GM18951 (cell line): ENCODE data around the gene BPIFA1.

ENCODE experiments used
- POLR2A ChIP-seq: IDR thresholded peaks from 4 replicates; pipeline ENCODE4 v1.6.1; 2011; ENCODE audit warnings: mild to moderate bottlenecking; ENCODE audit not compliant: insufficient read length, insufficient read depth; ENCODE audit errors: extremely low read depth
- in situ Hi-C: fragments of 300-500 bp; cut with MboI; formaldehyde crosslinking; loops from one replicate; pipeline ENCODE4 v1.12.0; 2022; ENCODE audit warnings: low sequenced_read_pairs, mixed read lengths, inconsistent platforms; ENCODE audit not compliant: unreplicated experiment

BPIFA1 gene

DNA sequence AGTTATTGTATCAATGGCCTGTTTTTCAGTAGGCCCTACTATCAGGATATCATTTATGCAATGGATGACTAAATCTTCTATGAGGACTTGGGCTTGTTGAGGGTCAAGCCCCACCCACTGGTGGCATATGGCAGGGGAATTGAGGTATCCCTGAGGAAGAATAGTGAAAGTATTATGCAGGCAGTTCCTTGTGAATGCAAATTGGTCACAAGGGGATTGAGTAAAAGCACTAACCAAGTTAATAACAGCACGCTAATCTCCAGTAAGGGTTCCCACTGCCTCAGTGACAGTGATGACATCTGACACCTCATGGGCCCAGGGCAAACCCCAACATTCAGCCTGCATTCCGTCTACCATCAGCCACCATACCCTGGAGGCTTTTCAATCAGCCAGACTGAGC lies 14.9 kb downstream of the BPIFA1 start:
- in situ Hi-C loops: no loop called here
- TF ChIP-seq POLR2A: no peak

DNA sequence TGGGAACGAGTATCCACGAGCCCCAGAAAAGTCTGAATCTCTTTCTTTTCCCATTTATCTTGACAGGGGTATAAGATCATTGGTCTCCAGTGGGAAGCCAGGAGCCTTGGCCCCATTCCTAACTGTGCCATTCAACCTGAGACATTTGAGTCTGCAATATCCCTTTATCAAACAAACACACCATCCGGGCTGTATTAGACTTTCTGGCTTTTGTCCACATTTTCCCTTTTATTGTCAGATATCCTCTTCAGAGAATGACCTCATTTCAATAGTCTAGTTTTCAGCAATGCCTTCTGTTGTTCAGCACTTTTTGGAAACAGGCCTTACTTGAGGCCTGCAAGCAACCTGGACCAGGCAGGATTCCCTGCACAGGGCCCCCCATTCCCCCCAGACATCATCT lies 15.7 kb downstream of the BPIFA1 start:
- no peak for TF ChIP-seq POLR2A
- in situ Hi-C loops: no loop called here

DNA sequence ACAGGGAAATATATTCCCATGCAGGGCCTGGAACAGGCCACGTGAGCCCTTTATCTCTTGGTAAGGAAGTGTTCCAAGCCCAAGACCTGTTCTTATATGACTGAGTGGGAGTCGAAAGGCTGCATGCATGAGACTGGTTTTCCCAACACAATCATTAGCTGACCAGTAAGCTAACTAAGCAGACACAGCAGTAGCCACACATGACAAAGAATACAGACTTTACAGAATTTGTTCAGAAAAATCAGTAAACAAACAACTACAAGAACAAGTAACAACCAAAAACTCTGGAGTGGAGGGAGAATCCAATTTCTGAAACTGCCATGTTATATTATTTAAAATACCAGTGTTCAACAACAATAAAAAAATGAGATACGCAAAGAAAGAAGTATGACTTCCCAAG lies 16.7 kb downstream of the BPIFA1 start:
- in situ Hi-C loops: no loop called here

DNA sequence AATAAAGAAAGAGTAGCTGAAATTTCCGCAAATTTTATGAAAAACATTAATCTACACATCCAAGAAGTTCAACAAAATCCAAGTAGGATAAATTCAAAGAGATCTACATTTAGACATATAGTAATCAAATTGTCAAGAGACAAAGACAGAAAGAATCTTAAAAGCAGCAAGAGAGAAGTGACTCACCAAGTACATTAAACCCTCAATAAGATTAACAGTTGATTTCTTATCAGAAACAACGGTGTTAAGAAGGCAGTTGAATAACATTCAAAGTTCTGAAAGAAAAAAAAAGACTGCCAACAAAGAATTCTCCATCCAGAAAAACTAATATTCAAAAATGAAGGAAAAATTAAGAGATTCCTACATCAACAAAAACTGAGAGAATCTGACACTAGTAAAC lies 19.2 kb downstream of the BPIFA1 start:
- in situ Hi-C loops: no loop called here
- TF ChIP-seq POLR2A: no peak

More for the DNA sequence above, 16.7 kb downstream of the BPIFA1 start:
- no peak for TF ChIP-seq POLR2A

DNA sequence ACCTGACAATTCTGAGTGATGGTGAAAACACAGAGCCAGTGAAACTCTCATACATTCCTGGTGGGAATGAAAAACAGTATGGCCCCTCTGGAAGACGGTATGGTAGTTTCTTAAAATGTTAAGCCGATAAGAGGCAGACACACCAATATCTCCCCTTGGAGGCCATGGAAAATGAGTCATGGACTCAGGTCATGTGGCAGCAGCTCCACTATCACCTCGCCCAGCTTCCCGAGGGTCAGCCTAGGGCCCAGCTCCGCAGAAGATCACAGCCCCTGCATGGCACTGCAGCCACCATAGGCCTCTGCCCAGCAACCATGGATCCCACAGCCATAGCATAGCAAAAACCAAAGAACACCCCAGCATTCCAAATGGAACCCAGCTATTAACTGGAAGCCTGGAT lies 21.4 kb downstream of the BPIFA1 start:
- no peak for TF ChIP-seq POLR2A
- in situ Hi-C loops: no loop called here

DNA sequence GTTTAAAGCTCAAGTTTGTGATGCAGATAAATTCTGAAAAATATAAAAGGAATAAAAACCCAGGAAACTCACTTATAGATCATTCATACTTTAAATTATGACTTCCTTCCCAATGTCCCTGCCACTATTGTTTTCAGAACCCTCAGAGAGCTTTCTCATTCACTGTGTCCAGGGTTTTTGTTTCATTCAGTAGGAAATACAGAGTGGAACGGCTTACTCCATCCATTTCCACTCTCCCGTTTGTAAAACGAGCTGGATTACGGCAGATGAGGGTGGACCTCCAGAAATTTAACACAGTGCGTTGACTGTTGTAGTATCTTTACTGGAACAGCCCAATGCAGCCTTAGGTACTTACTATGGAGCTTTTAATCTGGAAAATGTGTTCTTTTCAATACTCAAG lies 23.6 kb downstream of the BPIFA1 start:
- TF ChIP-seq POLR2A: no peak
- in situ Hi-C loops: no loop called here

DNA sequence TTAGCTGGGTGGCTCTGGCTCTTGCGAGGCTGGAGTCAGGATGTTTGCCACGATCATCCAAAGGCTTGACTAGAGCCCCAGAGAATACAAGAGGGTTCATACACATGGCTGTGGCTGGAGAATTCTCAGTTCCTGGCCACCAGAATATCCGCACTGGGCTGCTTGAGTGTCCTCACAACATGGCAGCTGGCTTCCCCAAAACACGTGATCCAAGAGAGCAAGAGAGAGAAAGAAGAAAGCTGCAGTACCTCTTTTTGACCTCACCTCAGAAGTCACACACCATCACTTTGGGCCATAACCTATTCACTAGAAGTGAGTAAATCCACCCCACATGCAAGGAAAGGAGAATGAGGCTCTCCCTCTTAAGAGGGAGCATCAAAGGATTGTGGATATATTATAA lies 25.7 kb downstream of the BPIFA1 start:
- in situ Hi-C loops: no loop called here
- no peak for TF ChIP-seq POLR2A

DNA sequence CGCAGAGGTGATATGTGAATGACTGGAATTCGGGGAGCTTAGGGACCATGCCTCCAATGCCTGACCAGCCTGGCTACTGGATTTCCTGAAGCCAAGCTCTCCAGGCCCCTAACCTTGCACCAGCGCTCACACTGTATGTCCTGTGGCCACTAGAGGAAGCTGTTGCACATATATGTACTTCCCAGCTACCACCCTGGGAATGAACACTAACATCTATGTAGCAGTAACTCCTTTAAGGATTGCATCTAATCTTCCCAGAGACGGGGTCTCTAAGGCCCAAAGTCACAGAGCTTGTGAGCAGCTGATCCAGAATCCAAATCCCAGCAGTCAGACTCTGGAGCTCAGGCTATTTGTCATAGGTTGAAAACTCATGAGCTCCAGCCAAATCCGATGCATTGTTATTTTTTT lies 26.9 kb downstream of the BPIFA1 start:
- no peak for TF ChIP-seq POLR2A
- in situ Hi-C loops: no loop called here

DNA sequence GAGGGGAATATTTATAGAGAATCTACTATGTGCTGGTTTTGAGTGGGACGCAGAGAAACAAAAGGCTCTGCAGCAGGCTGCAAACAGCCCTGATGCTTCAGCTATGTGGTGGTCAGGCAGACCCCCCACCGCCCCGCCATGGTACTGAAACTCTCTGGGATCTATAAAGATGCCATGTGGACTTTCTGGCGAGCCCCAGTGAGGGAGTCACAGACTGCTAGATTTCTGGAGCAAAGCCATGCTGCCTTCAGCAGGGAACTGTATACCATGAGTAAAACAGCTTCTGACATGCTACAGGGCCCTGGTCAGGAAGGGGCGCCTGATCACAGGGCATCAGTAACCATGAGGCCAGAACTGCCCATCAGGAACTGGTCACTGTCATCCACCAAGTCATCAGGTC lies 28.0 kb downstream of the BPIFA1 start:
- in situ Hi-C loops: no loop called here

DNA sequence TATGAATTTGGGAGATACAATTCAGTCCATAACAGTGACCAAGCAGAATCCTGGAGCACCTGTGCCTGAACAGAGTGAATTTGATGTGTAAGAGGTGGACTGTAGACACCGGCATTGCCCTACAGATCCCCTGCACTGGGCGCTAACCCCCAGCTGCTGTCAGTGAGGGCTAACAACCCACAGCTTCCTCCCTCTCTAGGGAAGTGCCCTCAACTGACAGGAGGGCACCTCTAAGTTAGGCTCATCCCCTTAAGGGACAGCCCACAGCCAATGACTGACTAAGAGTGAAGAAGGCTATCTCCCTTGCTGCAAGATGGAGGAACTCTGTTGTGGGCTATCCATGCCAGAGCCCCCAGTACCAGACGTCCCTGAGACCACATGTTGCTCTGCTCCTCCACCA lies 31.9 kb downstream of the BPIFA1 start:
- in situ Hi-C loops: no loop called here
- TF ChIP-seq POLR2A: no peak

More for the DNA sequence above, 28.0 kb downstream of the BPIFA1 start:
- TF ChIP-seq POLR2A: no peak

DNA sequence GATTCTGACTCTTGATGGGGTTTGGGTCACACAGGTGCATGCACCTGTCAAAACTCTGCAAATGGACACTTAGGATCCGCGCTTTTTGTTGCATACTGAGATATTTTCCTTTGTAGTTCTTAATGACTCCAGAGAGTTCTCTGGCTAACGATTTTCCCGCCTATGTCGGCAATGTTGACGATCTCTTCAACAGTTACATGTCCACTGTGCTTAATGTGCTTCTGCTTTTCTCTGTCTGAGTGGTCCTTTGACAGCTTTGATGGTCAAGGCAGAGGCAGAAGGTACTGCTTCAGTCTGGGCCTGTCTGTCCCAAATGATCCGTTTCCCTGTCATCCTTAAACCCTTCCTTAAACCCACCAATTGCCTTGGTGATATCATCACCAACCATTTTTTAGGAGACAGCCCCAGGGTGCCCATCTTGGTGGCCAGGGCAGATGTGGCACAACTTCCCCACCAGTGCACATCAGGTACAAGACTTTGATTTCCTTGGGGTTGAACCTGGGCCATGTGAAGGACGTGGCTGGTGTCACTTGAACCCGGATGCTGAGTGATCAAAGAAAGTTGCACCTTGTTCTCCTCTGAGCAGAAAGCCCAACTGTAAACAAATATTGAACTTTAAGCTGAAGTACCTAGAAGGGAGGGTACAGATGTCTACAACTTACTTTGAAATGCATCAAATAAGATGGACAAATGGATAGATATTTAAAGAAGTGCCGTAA lies 36.5 kb downstream of the BPIFA1 start:
- in situ Hi-C loops: no loop called here
- no peak for TF ChIP-seq POLR2A

DNA sequence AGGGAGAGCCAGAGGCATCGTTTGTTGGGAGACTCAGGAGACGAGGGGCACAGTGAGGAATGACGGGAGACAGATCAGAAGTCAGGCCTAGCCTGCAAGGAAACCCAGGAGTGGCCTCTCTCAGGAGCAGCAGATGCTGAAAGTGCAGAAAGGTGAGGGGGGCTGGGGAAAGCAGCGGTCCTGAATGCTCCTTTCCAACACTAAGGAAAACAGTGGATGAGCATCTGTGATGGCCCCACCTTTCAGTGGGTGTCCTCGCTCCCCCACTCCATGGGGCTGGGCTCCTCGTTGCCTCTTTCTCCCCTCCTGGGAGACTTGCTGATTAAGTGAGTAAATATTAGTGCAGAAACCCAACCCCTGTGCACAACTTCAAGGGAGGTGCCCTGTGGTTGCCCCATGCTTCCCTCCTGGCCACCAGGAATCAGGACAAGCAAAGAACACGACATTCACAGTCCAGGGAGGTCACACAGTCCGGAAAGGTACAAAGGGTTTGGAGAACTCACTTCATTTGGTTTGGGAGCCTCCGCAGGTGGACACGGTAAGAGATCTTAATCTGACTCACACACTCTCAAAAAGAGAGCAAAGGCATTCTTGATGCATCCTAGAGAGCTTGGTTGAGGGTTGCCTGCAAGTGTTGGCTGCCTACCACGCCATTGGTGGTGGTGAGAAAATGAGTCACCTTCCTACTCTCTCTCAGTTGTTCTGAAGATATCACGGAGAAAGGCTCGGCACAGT lies 37.5 kb downstream of the BPIFA1 start:
- in situ Hi-C loops: no loop called here
- no peak for TF ChIP-seq POLR2A

DNA sequence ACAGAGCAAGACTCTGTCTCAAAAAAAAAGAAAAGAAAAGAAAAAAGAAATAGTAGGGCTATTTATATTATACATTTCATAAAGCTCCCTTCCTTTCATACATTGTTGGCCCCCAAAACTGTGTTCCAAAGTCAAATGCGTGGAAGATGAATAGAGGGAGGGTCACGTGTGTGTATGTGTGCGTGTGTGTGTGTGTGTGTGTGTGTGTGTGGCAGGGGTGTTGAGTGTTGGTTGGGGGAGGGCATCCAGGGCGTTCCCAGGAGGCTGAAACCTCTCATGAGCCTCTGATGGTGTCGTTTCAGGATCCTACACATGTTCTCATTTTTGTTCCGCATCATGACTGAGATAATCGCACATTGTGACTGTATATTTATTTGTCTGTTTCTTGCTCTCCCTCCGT lies 39.4 kb downstream of the BPIFA1 start:
- in situ Hi-C loops: no loop called here
- TF ChIP-seq POLR2A: no peak

DNA sequence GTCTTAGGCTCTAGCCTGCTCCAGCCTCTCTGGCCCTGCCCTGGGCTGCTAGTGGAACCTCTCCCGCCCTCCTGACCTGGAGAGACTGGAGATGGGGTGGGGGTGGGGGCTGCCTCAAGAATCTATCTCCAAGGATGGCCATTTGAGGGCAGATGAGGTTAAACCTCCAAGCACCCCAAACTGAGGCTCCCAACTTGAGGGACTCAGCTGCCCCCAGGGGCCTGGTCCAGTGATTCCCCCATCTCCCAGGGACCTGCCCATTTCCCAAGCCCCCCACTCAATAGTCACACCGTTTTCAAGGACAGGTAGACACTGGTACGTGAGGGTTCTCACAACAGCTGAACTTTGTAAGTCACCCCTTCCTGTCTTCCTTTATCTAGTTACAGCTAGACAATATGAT lies 40.1 kb downstream of the BPIFA1 start:
- no peak for TF ChIP-seq POLR2A
- in situ Hi-C loops: no loop called here
